Chondrocyte (in vitro differentiated cells): ENCODE data around the gene RPL31. TPM values are rescaled to one million over a fixed set of nuclear protein-coding genes. Genes with fewer than 3 reads are reported as not detected.

ENCODE experiments used
- DNase-seq: peaks from one replicate; pipeline ENCODE4 v3.0.0; 2021; ENCODE audit warnings: mixed read lengths, low spot score
- H3K27ac Mint-ChIP-seq: one replicate; pipeline ENCODE4 v1.8.0; 2021; ENCODE audit warnings: mild to moderate bottlenecking, moderate library complexity, mixed read lengths; ENCODE audit not compliant: unreplicated experiment
- H3K27me3 Mint-ChIP-seq: 2 replicates; pipeline ENCODE4 v1.8.0; 2021; ENCODE audit warnings: low read depth, mixed read lengths
- H3K36me3 Mint-ChIP-seq: 2 replicates; pipeline ENCODE4 v1.8.0; 2021; ENCODE audit warnings: low read depth, mixed read lengths
- H3K4me1 Mint-ChIP-seq: 2 replicates; pipeline ENCODE4 v1.8.0; 2021; ENCODE audit warnings: low read depth, mild to moderate bottlenecking, mixed read lengths
- H3K4me3 Mint-ChIP-seq: one replicate; pipeline ENCODE4 v1.8.0; 2021; ENCODE audit warnings: mild to moderate bottlenecking, moderate library complexity, mixed read lengths; ENCODE audit not compliant: unreplicated experiment
- H3K9me3 Mint-ChIP-seq: 2 replicates; pipeline ENCODE4 v1.8.0; 2021; ENCODE audit warnings: low read depth, mixed read lengths
- CTCF ChIP-seq: fragments of 200-600 bp; sonication (generic); IDR thresholded peaks from 2 replicates; pipeline ENCODE4 v1.5.0; 2021; ENCODE audit warnings: antibody characterized with exemption, mild to moderate bottlenecking, moderate library complexity
- total RNA-seq: library from RNA; stranded (reverse); gene quantifications from 3 replicates; pipeline ENCODE4 v1.2.1, GENCODE V29; 2021

The RPL31 gene
- total RNA-seq, 1 donor from 2014 or later: 951 TPM

DNA sequence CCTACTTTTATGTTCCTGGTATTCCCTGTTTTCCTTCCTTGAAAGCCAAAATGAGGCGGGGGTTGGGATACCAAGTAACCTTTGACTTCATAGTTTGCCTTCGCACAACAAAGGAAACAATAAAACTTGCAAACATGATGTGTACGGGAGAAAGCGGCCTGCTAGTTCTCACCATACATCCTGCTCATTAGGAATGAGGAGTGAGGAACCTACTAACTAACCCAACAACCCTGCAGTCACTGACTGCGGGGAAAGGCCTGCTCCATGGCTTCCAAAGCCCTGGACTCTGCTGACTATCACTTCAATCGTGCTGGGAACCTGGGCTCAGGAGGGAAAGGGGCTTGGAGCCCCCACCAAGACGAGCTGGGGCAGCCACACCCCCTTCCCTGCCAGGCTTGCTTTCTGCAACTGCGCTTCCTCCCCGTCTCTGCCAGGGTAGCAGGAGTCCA is 24.2 kb downstream of the RPL31 start:
- H3K36me3 Mint-ChIP-seq: peaks cover 7% of the 10 kb centered on the region
- no peak for TF ChIP-seq CTCF
- H3K4me1 Mint-ChIP-seq: no peaks in the 10 kb centered on the region
- no peak for DNase-seq
- H3K27me3 Mint-ChIP-seq: no peaks in the 10 kb centered on the region
- H3K9me3 Mint-ChIP-seq: no peaks in the 10 kb centered on the region
- no peak overlapping the region for H3K27ac Mint-ChIP-seq
- H3K4me3 Mint-ChIP-seq: no peak overlapping the region

DNA sequence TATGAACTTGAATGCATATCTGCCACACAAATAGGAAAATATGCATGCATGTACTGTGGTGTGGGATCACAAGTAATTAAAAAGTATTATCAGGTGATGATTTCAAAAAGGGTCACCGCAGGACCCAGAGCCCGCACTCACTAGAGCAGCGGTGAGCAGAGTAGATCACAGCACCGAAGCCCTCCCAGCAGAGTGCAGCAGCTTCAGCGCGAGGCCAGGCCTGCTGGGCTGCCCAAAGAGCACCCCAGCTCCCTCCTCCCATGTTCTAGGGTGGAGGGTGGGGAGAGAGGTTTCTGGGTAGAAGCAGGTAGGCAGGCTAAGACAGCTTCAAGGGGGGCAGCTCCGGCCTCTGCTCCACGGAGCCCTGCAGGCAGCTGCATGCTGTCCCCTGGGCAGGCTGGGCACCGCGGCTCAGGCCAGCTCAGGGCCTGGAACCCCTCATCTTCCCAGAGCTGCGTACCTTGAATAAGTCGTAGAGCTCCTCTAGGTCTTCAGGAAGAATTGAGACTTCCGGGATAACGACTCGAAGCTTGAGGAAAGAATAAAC is 24.9 kb downstream of the RPL31 start:
- no peak for DNase-seq
- peaks cover 8% of the 10 kb centered on the region for H3K36me3 Mint-ChIP-seq
- H3K4me1 Mint-ChIP-seq: no peaks in the 10 kb centered on the region
- TF ChIP-seq CTCF: no peak
- no peaks in the 10 kb centered on the region for H3K27me3 Mint-ChIP-seq
- H3K9me3 Mint-ChIP-seq: no peaks in the 10 kb centered on the region
- H3K4me3 Mint-ChIP-seq: no peak overlapping the region
- no peak overlapping the region for H3K27ac Mint-ChIP-seq

GRCh38 chr2:101027852-101028251 is 25.8 kb downstream of the RPL31 start:
- Mint-ChIP-seq H3K27ac (no peak overlapping the region), H3K9me3 (no peaks in the 10 kb centered on the region), H3K27me3 (no peaks in the 10 kb centered on the region), H3K36me3 (peaks cover 8% of the 10 kb centered on the region), H3K4me3 (no peak overlapping the region), H3K4me1 (no peaks in the 10 kb centered on the region)
- no peak for TF ChIP-seq CTCF
- no peak for DNase-seq

DNA sequence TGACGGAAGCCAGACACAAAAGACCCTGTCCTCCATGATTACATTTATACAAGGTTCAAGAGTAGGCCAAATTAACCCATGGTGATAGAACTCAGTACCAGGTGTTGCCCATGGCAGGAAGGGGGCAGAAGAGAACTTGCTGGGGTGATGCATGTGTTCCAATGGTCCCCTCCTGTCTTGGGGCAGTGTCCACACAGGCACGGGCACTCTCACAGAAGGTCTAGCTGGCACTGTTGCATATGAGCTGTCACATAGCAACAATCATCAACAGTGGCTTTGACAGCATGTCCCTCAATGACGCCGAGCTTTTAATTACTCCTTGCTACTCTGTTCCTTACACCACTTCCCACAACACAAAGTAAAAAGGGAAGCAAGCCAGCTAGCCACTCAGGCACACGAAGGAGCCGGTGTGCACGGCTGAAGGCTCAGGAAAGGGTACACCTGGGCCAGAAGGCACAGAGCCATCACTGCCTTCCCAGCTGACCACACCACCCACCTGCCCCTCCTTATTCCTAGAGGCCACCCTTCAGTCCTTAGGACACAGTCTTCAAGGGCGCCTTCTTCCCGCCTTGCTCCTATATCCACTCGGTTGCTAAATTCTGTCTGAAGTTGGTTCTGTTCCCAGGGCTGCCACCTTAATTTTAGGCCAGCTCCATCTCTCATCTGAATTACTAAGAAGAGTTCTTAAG is 28.9 kb downstream of the RPL31 start:
- Mint-ChIP-seq H3K4me3 (no peak overlapping the region), H3K9me3 (no peaks in the 10 kb centered on the region), H3K27ac (no peak overlapping the region), H3K36me3 (peaks cover 6% of the 10 kb centered on the region), H3K4me1 (no peaks in the 10 kb centered on the region), H3K27me3 (no peaks in the 10 kb centered on the region)
- TF ChIP-seq CTCF: no peak
- DNase-seq: no peak

GRCh38 chr2:101032084-101032776 is 30.1 kb downstream of the RPL31 start:
- no peaks in the 10 kb centered on the region for H3K27me3 Mint-ChIP-seq
- H3K27ac Mint-ChIP-seq: no peak overlapping the region
- H3K9me3 Mint-ChIP-seq: no peaks in the 10 kb centered on the region
- no peak for DNase-seq
- H3K4me3 Mint-ChIP-seq: no peak overlapping the region
- no peak for TF ChIP-seq CTCF
- peaks cover 6% of the 10 kb centered on the region for H3K36me3 Mint-ChIP-seq
- H3K4me1 Mint-ChIP-seq: no peaks in the 10 kb centered on the region
